Pons (tissue), 1 donor: ENCODE data around the gene MET.
"Not testable (repeated sequence)": the region's sequence is repeated elsewhere in the genome, so short reads cannot be mapped to it uniquely, and the experiment has no call there.

Source experiments
- DNase-seq: peaks from one replicate; pipeline ENCODE4 v3.0.0-alpha.2; 2016; ENCODE audit warnings: low spot score

The MET gene

DNA sequence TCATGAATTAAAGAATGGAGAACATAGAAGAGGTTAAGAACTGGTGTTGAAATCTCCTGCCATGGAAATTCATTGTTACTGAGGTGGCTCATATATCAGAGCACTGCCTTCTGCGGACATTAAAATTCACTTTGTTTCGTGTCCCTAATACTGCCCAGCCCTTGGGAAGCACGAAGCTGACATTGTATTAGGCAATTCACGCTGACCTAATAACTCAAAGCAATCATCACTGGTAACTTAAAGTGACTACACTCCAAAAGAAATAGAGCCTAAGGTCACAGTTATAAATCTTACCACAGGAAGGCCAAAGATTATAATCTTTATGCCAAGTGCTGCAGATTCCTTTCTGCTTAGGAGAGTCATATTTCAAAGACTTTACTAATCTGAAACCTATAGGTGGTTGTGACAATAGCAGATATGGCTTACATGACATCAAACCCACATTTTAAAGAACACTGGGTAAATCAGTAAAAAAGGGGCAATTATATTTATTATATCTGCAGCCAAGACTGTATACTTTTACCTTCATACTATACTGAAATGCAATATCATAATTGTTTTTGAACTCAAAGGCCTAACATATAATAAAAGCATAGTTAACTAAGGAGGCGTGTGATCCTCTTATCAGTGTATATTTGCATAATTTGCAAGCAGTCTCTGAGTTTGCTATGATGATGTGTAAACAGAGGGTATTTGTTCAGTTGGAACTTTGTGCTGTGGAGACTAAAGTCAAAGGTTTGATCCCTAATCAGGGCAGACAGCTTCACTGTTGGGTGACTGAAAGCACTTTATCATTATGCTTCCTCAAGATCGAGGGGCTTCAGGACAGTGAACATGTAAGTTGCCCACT, 138.5 kb downstream of the MET start:
- DNase-seq: no peak

DNA sequence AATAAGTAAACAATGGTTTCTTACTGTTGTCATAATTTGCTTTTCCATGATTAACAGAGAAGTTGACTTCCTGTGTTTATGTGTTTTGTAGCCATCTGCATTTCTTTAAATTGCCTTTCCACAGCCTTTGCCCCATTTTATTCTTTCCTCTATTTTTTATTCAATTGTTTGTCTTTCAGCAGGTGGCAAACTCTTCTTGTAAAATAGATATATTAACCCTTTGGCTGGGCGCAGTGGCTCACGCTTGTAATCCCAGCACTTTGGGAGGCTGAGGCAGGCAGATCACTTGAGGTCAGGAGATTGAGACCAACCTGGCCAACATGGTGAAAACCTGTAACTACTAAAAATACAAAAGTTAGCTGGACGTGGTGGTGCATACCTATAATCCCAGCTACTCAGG, 139.8 kb downstream of the MET start:
- DNase-seq: no peak

DNA sequence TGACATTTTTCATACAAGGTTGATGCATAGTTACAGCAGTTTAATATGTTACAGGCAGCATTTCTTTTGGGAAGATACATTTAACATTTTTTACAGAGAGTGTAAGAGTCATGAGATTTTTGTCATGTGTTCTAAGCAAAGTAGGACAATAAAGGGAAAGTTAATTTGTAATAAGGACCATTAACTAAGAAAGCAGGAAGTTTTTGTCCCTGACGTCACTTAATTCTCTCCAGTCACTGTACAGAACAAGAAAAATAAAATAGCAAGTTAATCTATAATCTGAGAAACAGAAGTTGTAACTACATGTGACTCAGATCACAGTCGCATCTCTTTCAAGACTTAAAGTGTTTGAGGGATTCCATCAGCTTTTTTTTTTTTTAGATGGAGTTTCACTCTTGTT, 140.9 kb downstream of the MET start:
- DNase-seq: no peak

DNA sequence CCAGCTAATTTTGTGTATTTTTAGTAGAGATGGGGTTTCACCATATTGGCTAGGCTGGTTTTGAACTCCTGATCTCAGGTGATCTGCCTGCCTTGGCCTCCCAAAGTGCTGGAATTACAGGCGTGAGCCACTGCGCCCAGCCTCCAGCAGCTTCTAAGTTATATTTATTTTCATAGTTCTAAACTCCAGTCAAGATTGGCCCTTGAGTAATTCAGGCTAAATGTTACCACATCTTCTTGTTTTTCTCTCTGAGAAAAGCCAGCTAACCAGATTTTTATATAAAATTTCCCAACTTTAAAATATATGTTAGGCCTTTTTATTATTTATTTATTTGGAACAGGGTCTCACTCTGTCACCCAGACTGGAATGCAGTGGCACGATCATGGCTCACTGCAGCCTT, 141.4 kb downstream of the MET start:
- not testable (repeated sequence) for DNase-seq

- DNase-seq: no peak
These were observed 143.0 kb downstream of the MET start for GRCh38 chr7:116815041-116815440.

DNA sequence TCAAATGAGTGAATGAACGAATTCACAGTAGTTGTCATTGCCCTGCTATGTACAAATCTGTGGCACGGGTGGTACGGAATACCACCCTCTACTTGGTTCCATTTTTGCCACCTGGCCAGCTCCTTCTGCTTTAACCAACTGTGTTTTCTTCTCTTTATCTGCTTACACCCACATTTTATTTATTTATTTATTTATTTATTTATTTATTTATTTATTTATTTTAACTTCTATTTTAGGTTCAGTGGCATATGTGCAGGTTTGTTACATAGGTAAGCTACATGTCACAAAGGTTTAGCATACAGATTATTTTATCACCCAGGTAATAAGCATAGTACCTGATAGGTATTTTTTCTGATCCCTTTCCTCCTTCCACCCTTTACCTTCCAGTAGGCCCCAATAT, 148.2 kb downstream of the MET start:
- DNase-seq: no peak

- not testable (repeated sequence) for DNase-seq
These were observed 149.7 kb downstream of the MET start for GRCh38 chr7:116821647-116822046.

- no peak for DNase-seq
These were observed 152.5 kb downstream of the MET start for GRCh38 chr7:116824449-116824848.

DNA sequence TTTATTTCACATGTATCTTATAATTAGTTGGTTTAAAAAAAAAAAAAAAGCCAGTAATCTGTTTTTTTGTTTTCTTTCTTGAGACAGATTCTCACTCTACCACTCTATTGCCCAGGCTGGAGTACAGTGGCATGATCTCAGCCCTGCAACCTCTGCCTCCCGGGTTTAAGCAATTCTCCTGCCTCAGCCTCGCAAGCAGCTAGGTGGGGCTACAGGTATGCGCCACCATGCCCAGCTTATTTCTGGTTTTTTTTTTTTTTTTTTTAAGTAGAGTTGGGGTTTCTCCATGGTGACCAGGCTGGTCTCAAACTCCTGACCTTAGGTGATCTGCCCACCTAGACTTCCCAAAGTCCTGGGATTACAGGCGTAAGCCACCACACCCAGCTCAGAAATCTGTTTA, 156.3 kb downstream of the MET start:
- no peak for DNase-seq

DNA sequence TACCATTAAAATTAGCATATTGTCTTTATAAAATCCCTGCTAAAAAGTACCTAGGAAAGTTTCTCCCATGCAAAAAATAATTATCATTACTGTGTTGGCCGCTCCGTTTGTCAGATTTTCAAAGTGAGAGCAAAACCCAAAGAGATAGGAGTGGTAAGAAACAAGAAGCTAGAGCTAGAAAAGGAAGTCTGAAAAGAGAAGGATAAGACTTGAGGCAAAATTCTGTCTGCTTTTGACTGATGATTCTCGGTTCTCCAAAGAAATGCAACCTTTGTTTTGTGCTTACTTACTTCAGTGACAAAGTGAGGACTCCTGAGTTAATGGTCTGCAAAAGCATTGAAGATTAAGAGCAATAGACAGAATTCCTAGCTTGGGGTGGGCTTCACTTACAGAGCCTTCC, 157.0 kb downstream of the MET start:
- DNase-seq: no peak

DNA sequence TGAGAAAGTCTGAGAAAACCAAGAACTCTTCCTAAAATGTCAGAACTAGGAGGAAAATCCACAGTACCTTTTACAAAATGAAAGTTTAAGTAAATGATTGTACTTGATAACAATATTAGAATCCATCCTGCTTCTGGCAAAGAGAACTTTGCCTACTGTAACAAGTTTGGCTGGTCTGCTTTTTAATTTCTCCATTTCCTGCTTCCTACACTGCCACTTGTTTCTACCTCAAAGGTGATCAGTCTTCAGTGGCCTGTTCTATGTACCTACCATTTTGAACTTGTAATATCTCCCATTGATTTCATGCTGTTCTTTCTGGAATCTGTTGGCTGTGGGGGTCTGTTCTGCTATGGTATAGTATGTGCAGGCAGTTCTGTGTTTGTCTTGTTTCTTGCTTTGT, 157.5 kb downstream of the MET start:
- DNase-seq: no peak

DNA sequence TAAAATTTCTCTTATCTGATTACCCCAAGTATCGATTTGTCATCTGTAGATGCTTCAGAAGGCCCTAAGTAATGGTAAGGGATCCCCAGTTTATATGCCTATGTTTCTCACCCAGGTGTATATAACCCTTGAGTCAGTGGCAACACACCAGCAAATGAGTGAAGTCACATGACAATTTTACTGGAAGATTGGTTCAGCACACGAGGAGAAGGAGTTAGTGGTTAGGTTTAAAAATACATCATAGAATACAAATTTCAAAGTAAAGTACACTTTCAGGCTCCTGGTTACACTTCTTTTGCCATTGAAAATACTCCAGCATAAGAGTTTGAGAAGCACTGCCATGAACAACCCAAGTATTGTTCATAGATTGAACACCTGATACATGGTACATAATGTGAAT, 160.7 kb downstream of the MET start:
- DNase-seq: no peak

GRCh38 chr7:116834815-116835504, 163.0 kb downstream of the MET start:
- no peak for DNase-seq

GRCh38 chr7:116836048-116836447, 164.1 kb downstream of the MET start:
- DNase-seq: peak; percentile 46

DNA sequence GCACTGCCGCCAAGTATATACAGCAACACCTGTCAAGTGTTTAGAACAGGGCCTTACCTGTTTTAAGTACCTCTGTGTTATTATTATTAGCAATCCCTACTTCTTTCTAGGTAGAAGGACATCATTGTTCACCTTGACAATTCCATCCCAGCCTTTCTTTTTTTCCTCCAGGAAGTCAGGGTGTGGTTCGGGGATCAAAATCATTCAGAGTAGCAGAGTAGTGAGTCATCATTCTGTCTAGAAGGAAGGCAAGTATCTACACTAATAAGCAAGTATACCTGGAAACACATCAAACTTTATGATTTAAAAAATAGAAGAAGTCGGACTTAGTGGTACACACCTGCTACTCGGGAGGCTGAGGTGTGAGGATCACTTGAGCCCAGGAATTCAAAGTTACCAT, 164.9 kb downstream of the MET start:
- no peak for DNase-seq

GRCh38 chr7:116837586-116837985, 165.6 kb downstream of the MET start:
- DNase-seq: no peak

- DNase-seq: no peak
These were observed 168.3 kb downstream of the MET start for GRCh38 chr7:116840256-116840655.

DNA sequence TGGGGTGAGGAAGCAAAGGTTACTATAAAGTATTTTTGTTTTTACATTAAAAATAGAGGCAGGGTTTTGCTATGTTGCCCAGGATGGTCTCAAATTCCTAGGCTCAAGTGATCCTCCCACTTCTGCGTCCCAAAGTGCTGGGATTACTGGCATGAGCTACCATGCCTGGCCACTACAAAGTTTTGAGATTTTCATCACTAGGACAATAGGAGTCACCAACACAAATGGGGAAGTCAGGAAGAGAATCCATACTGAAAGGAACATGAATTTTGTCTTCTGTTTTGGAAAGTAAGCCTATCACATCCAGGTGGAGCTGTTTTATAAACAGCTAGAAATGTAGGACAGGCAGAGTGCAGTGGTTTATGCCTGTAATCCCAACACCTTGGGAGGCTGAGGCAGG, 170.4 kb downstream of the MET start:
- DNase-seq: no peak

DNA sequence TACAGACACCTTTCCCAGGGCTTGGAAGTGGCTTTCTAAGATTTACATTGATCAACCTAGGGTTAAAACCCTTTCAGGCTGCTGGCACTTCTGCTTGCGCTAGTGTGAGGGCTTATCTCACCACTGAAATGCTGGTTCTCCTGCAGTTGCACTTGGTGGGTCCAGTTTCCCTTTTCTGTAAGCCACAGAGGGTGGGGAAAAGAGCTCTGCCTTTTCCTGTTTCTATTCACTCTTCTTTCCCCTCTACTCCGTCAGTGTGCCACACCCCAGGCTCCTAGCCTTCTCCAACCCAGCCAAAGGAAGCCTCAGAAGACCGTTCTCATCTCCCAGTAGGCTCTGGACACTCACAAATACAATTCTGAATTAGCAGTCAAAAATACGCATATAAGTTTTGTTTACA, 171.4 kb downstream of the MET start:
- peak; percentile 41 for DNase-seq
